Activated naive CD8-positive, alpha-beta T cell (primary cell): Measurements from ENCODE around the gene MNDA.
"Not testable (repeated sequence)": the region's sequence is repeated elsewhere in the genome, so short reads cannot be mapped to it uniquely, and the experiment has no call there.

Experiments used
- H3K27ac Mint-ChIP-seq: one replicate; pipeline ENCODE4 v1.8.0; 2021; ENCODE audit warnings: mixed read lengths
- H3K27me3 Mint-ChIP-seq: one replicate; pipeline ENCODE4 v1.8.0; 2021; ENCODE audit warnings: mixed read lengths
- H3K36me3 Mint-ChIP-seq: one replicate; pipeline ENCODE4 v1.8.0; 2021; ENCODE audit warnings: mixed read lengths
- H3K4me1 Mint-ChIP-seq: one replicate; pipeline ENCODE4 v1.8.0; 2021; ENCODE audit warnings: low read depth, mixed read lengths
- H3K4me3 Mint-ChIP-seq: one replicate; pipeline ENCODE4 v1.8.0; 2021; ENCODE audit warnings: mild to moderate bottlenecking, mixed read lengths
- H3K9me3 Mint-ChIP-seq: one replicate; pipeline ENCODE4 v1.8.0; 2021; ENCODE audit warnings: low read depth, mixed read lengths

MNDA gene

GRCh38 chr1:158818975-158819431 is 12.1 kb upstream of the MNDA start:
- Mint-ChIP-seq H3K4me3 (no peak overlapping the region), H3K9me3 (no peaks in the 10 kb centered on the region)

GRCh38 chr1:158819461-158820443 is 11.4 kb upstream of the MNDA start:
- Mint-ChIP-seq H3K4me1 (peaks cover 9% of the 10 kb centered on the region), H3K27me3 (peaks cover 5% of the 10 kb centered on the region), H3K4me3 (no peak overlapping the region), H3K36me3 (no peaks in the 10 kb centered on the region), H3K9me3 (no peaks in the 10 kb centered on the region), H3K27ac (no peak overlapping the region)

More at GRCh38 chr1:158818975-158819431, 12.1 kb upstream of the MNDA start:
- Mint-ChIP-seq H3K27ac (no peak overlapping the region), H3K4me1 (peaks cover 9% of the 10 kb centered on the region), H3K36me3 (no peaks in the 10 kb centered on the region), H3K27me3 (peaks cover 5% of the 10 kb centered on the region)

- H3K36me3 Mint-ChIP-seq, result peaks cover 2% of the 10 kb centered on the region
- peaks cover 9% of the 10 kb centered on the region for H3K27me3 Mint-ChIP-seq
- H3K9me3 Mint-ChIP-seq, result no peaks in the 10 kb centered on the region
- H3K27ac Mint-ChIP-seq, result no peak overlapping the region
- H3K4me3 Mint-ChIP-seq, result no peak overlapping the region
- peaks cover 9% of the 10 kb centered on the region for H3K4me1 Mint-ChIP-seq
Measured at GRCh38 chr1:158821723-158822122, 9.4 kb upstream of the MNDA start.

- Mint-ChIP-seq H3K4me3 (no peak overlapping the region), H3K36me3 (peaks cover 6% of the 10 kb centered on the region), H3K27ac (peak overlapping the region; percentile 17), H3K4me1 (peaks cover 2% of the 10 kb centered on the region), H3K27me3 (peaks cover 4% of the 10 kb centered on the region), H3K9me3 (peaks cover 7% of the 10 kb centered on the region)
Measured at GRCh38 chr1:158830074-158830677, 975 bp upstream of the MNDA start.

GRCh38 chr1:158833264-158833663 is 2.1 kb downstream of the MNDA start:
- peaks cover 2% of the 10 kb centered on the region for H3K4me1 Mint-ChIP-seq
- no peak overlapping the region for H3K4me3 Mint-ChIP-seq
- peaks cover 7% of the 10 kb centered on the region for H3K9me3 Mint-ChIP-seq
- peaks cover 1% of the 10 kb centered on the region for H3K27me3 Mint-ChIP-seq
- no peak overlapping the region for H3K27ac Mint-ChIP-seq
- H3K36me3 Mint-ChIP-seq, result peaks cover 3% of the 10 kb centered on the region

GRCh38 chr1:158836038-158836437 is 4.9 kb downstream of the MNDA start:
- H3K27ac Mint-ChIP-seq, result no peak overlapping the region

GRCh38 chr1:158838660-158839059 is 7.5 kb downstream of the MNDA start:
- H3K27me3 Mint-ChIP-seq, result peaks cover 12% of the 10 kb centered on the region
- no peak overlapping the region for H3K27ac Mint-ChIP-seq
- peaks cover 7% of the 10 kb centered on the region for H3K9me3 Mint-ChIP-seq
- no peaks in the 10 kb centered on the region for H3K36me3 Mint-ChIP-seq
- no peak overlapping the region for H3K4me3 Mint-ChIP-seq
- no peaks in the 10 kb centered on the region for H3K4me1 Mint-ChIP-seq

More at GRCh38 chr1:158836038-158836437, 4.9 kb downstream of the MNDA start:
- no peak overlapping the region for H3K4me3 Mint-ChIP-seq
- H3K9me3 Mint-ChIP-seq, result peaks cover 7% of the 10 kb centered on the region
- peaks cover 9% of the 10 kb centered on the region for H3K27me3 Mint-ChIP-seq
- no peaks in the 10 kb centered on the region for H3K36me3 Mint-ChIP-seq
- no peaks in the 10 kb centered on the region for H3K4me1 Mint-ChIP-seq

- no peak overlapping the region for H3K4me3 Mint-ChIP-seq
- H3K9me3 Mint-ChIP-seq, result peaks cover 7% of the 10 kb centered on the region
- H3K4me1 Mint-ChIP-seq, result no peaks in the 10 kb centered on the region
- H3K36me3 Mint-ChIP-seq, result no peaks in the 10 kb centered on the region
- H3K27me3 Mint-ChIP-seq, result peaks cover 15% of the 10 kb centered on the region
- no peak overlapping the region for H3K27ac Mint-ChIP-seq
Measured at GRCh38 chr1:158839566-158839965, 8.4 kb downstream of the MNDA start.

- Mint-ChIP-seq H3K27me3 (peaks cover 17% of the 10 kb centered on the region), H3K27ac (no peak overlapping the region), H3K4me1 (no peaks in the 10 kb centered on the region), H3K4me3 (no peak overlapping the region), H3K9me3 (peaks cover 7% of the 10 kb centered on the region), H3K36me3 (no peaks in the 10 kb centered on the region)
Measured at GRCh38 chr1:158840236-158840635, 9.1 kb downstream of the MNDA start.

- Mint-ChIP-seq H3K36me3 (peaks cover 3% of the 10 kb centered on the region), H3K27ac (no peak overlapping the region)
Measured at GRCh38 chr1:158864595-158864994, 33.4 kb downstream of the MNDA start.

GRCh38 chr1:158870438-158870837 is 39.3 kb downstream of the MNDA start:
- not testable (repeated sequence) for H3K36me3 Mint-ChIP-seq, H3K9me3 Mint-ChIP-seq, H3K4me3 Mint-ChIP-seq, H3K27ac Mint-ChIP-seq, H3K4me1 Mint-ChIP-seq, H3K27me3 Mint-ChIP-seq

More at GRCh38 chr1:158864595-158864994, 33.4 kb downstream of the MNDA start:
- Mint-ChIP-seq H3K27me3 (peaks cover 17% of the 10 kb centered on the region), H3K4me3 (no peak overlapping the region), H3K4me1 (no peaks in the 10 kb centered on the region), H3K9me3 (peaks cover 20% of the 10 kb centered on the region)

- peaks cover 7% of the 10 kb centered on the region for H3K27me3 Mint-ChIP-seq
- no peak overlapping the region for H3K4me3 Mint-ChIP-seq
- H3K9me3 Mint-ChIP-seq, result no peaks in the 10 kb centered on the region
- no peaks in the 10 kb centered on the region for H3K36me3 Mint-ChIP-seq
- H3K4me1 Mint-ChIP-seq, result no peaks in the 10 kb centered on the region
- no peak overlapping the region for H3K27ac Mint-ChIP-seq
Measured at GRCh38 chr1:158873141-158873540, 42.0 kb downstream of the MNDA start.

GRCh38 chr1:158893654-158894053 is 62.5 kb downstream of the MNDA start:
- no peak overlapping the region for H3K27ac Mint-ChIP-seq
- no peak overlapping the region for H3K4me3 Mint-ChIP-seq
- H3K9me3 Mint-ChIP-seq, result peaks cover 11% of the 10 kb centered on the region
- peaks cover 11% of the 10 kb centered on the region for H3K27me3 Mint-ChIP-seq
- no peaks in the 10 kb centered on the region for H3K36me3 Mint-ChIP-seq
- H3K4me1 Mint-ChIP-seq, result no peaks in the 10 kb centered on the region

- Mint-ChIP-seq H3K4me3 (no peak overlapping the region), H3K9me3 (peaks cover 7% of the 10 kb centered on the region), H3K27ac (no peak overlapping the region), H3K36me3 (no peaks in the 10 kb centered on the region), H3K4me1 (no peaks in the 10 kb centered on the region), H3K27me3 (peaks cover 21% of the 10 kb centered on the region)
Measured at GRCh38 chr1:158898722-158899121, 67.6 kb downstream of the MNDA start.
